Measurements from ENCODE around the gene RPS4Y1.

The RPS4Y1 gene

DNA sequence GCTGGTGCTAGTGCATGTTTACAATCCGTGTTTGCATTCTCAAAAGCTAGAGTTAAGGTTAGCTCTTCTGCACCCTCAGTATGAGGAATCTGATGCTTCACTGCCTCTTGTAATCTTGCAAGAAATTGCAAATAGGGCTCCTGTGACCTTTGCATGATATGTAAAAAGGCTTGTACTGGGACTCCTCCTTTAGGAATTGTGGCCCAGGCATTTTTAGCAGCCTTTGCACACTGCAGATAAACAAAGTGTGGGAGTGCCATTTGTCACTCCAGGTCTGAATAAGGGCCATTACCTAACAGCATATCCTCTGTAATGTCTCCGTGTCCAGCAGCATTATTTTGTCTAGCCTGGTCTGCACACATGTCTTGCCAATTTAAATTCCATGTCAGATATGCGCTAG lies 44.5 kb downstream of the RPS4Y1 start:
- no peak overlapping the region for H4K8ac ChIP-seq (ENCODE audit: low read depth, low read length)
- no peaks in the 10 kb centered on the region for H3K79me1 ChIP-seq (ENCODE audit: low read length)
- H4K12ac ChIP-seq (ENCODE audit: low read depth, low read length) = no peak overlapping the region
- H2BK12ac ChIP-seq (ENCODE audit: low read length) = no peak overlapping the region
- no peak overlapping the region for H3K9ac ChIP-seq (ENCODE audit: low read length)
- no peaks in the 10 kb centered on the region for H3K27me3 ChIP-seq (ENCODE audit: insufficient read depth, low read length)
- H3K27ac ChIP-seq (ENCODE audit: low read depth, low read length) = no peak overlapping the region
- no peaks in the 10 kb centered on the region for H3K36me3 ChIP-seq (ENCODE audit: control insufficient read depth in 1 of 2, insufficient read depth in 2 of 2, low read length in 2 of 2)
- no peak overlapping the region for H2AFZ ChIP-seq (ENCODE audit: insufficient read depth, low read length, poor library complexity)
- H3K14ac ChIP-seq (ENCODE audit: low read length) = no peak overlapping the region
- H3K23ac ChIP-seq (ENCODE audit: low read length) = no peak overlapping the region
- no peak overlapping the region for H4K91ac ChIP-seq (ENCODE audit: low read depth, low read length)
- H3K4me2 ChIP-seq (ENCODE audit: low read length) = no peak overlapping the region
- WGBS (ENCODE audit: extremely low coverage, insufficient coverage, insufficient read length) = no CpG with 5 or more reads among the region's 3 CpGs
- DNase-seq = no peak
- no peak overlapping the region for H2BK5ac ChIP-seq (ENCODE audit: low read depth, low read length, poor library complexity)
- H3K18ac ChIP-seq (ENCODE audit: low read length) = no peak overlapping the region
- no peak overlapping the region for H3K4ac ChIP-seq (ENCODE audit: low read depth, low read length)
- H3K4me1 ChIP-seq (ENCODE audit: control insufficient read depth in 1 of 2, insufficient read depth in 2 of 2, low read length in 2 of 2) = peaks cover 0 to 3% of the 10 kb centered on the region in 2 experiments
- no peaks in the 10 kb centered on the region for H3K9me3 ChIP-seq (ENCODE audit: insufficient read depth, low read depth, low read length)
- H2BK120ac ChIP-seq (ENCODE audit: insufficient read depth, low read length, poor library complexity) = no peak overlapping the region
- no peak overlapping the region for H2AK5ac ChIP-seq (ENCODE audit: low read length)
- no peaks in the 10 kb centered on the region for H3K79me2 ChIP-seq (ENCODE audit: control insufficient read depth, insufficient read depth, low read length, poor library complexity)
- no peak overlapping the region for H3K4me3 ChIP-seq (ENCODE audit: low read depth, low read length)

DNA sequence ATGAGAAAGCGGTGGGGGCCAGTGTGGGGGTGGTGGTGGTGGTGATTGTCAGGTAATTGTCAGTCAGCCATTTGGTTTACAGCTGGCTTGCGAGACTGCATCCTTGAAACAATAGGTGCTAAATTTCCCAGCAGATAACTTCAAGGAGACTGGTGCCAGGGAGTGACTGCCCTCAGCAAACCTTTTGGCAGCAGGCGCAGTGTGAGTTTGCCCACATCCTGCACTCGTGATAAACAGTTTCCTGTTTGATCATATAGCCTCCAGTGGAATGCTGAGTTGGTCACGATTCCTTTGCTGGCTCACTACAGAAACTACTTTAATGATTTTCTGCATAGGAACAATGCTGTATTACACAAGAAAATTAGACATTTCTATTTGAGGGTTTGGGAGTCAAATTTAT lies 46.0 kb downstream of the RPS4Y1 start:
- WGBS (ENCODE audit: extremely low coverage, insufficient coverage, insufficient read length) = no CpG with 5 or more reads among the region's 5 CpGs
- Histone ChIP-seq H3K23ac (ENCODE audit: low read length) (no peak overlapping the region), H3K4ac (ENCODE audit: low read depth, low read length) (no peak overlapping the region)

DNA sequence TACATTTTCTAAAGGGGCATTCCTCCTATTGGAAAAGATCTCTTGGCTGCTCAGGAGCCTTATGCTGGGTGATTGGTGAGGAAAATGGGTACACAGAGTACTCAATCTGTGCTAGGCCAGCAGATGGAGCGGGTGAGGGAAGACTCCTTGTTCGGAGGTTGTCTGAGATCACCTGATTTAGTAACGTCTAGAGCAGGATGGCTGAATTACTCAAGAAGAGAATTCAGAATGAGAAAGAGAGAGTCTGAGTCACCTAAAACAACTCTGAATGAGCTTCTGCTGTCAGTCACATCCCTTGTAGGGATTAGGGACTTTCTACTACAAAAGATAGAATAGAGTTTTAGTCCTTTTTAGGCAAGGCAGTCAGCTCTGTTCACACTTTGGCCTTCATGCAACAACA lies 46.6 kb downstream of the RPS4Y1 start:
- Histone ChIP-seq H3K27ac (ENCODE audit: low read depth, low read length) (no peak overlapping the region), H2BK12ac (ENCODE audit: low read length) (no peak overlapping the region), H4K8ac (ENCODE audit: low read depth, low read length) (no peak overlapping the region), H3K27me3 (ENCODE audit: insufficient read depth, low read length) (no peaks in the 10 kb centered on the region), H3K79me2 (ENCODE audit: control insufficient read depth, insufficient read depth, low read length, poor library complexity) (no peaks in the 10 kb centered on the region), H3K9me3 (ENCODE audit: insufficient read depth, low read depth, low read length) (no peaks in the 10 kb centered on the region), H3K18ac (ENCODE audit: low read length) (no peak overlapping the region), H3K4me1 (ENCODE audit: control insufficient read depth in 1 of 2, insufficient read depth in 2 of 2, low read length in 2 of 2) (peaks cover 0 to 3% of the 10 kb centered on the region in 2 experiments), H3K14ac (ENCODE audit: low read length) (no peak overlapping the region), H2AK5ac (ENCODE audit: low read length) (no peak overlapping the region), H3K4ac (ENCODE audit: low read depth, low read length) (no peak overlapping the region), H3K9ac (ENCODE audit: low read length) (no peak overlapping the region), H4K12ac (ENCODE audit: low read depth, low read length) (no peak overlapping the region), H4K91ac (ENCODE audit: low read depth, low read length) (no peak overlapping the region), H2BK120ac (ENCODE audit: insufficient read depth, low read length, poor library complexity) (no peak overlapping the region), H2AFZ (ENCODE audit: insufficient read depth, low read length, poor library complexity) (no peak overlapping the region), H3K36me3 (ENCODE audit: control insufficient read depth in 1 of 2, insufficient read depth in 2 of 2, low read length in 2 of 2) (no peaks in the 10 kb centered on the region), H3K4me2 (ENCODE audit: low read length) (no peak overlapping the region), H3K23ac (ENCODE audit: low read length) (no peak overlapping the region), H3K4me3 (ENCODE audit: low read depth, low read length) (no peak overlapping the region), H3K79me1 (ENCODE audit: low read length) (no peaks in the 10 kb centered on the region), H2BK5ac (ENCODE audit: low read depth, low read length, poor library complexity) (no peak overlapping the region)
- no CpG with 5 or more reads among the region's 3 CpGs for WGBS (ENCODE audit: extremely low coverage, insufficient coverage, insufficient read length)
- DNase-seq = no peak

More for the DNA sequence above, 46.0 kb downstream of the RPS4Y1 start:
- Histone ChIP-seq H3K27ac (ENCODE audit: low read depth, low read length) (no peak overlapping the region), H3K36me3 (ENCODE audit: control insufficient read depth in 1 of 2, insufficient read depth in 2 of 2, low read length in 2 of 2) (no peaks in the 10 kb centered on the region), H4K91ac (ENCODE audit: low read depth, low read length) (no peak overlapping the region), H2BK120ac (ENCODE audit: insufficient read depth, low read length, poor library complexity) (no peak overlapping the region), H3K79me1 (ENCODE audit: low read length) (no peaks in the 10 kb centered on the region), H3K9ac (ENCODE audit: low read length) (no peak overlapping the region), H3K4me3 (ENCODE audit: low read depth, low read length) (no peak overlapping the region), H2AFZ (ENCODE audit: insufficient read depth, low read length, poor library complexity) (no peak overlapping the region), H2BK5ac (ENCODE audit: low read depth, low read length, poor library complexity) (no peak overlapping the region), H4K8ac (ENCODE audit: low read depth, low read length) (no peak overlapping the region), H3K4me1 (ENCODE audit: control insufficient read depth in 1 of 2, insufficient read depth in 2 of 2, low read length in 2 of 2) (peaks cover 0 to 3% of the 10 kb centered on the region in 2 experiments), H3K9me3 (ENCODE audit: insufficient read depth, low read depth, low read length) (no peaks in the 10 kb centered on the region), H3K79me2 (ENCODE audit: control insufficient read depth, insufficient read depth, low read length, poor library complexity) (no peaks in the 10 kb centered on the region), H2AK5ac (ENCODE audit: low read length) (no peak overlapping the region), H3K4me2 (ENCODE audit: low read length) (no peak overlapping the region), H3K18ac (ENCODE audit: low read length) (no peak overlapping the region), H2BK12ac (ENCODE audit: low read length) (no peak overlapping the region), H4K12ac (ENCODE audit: low read depth, low read length) (no peak overlapping the region), H3K14ac (ENCODE audit: low read length) (no peak overlapping the region), H3K27me3 (ENCODE audit: insufficient read depth, low read length) (no peaks in the 10 kb centered on the region)
- no peak for DNase-seq

DNA sequence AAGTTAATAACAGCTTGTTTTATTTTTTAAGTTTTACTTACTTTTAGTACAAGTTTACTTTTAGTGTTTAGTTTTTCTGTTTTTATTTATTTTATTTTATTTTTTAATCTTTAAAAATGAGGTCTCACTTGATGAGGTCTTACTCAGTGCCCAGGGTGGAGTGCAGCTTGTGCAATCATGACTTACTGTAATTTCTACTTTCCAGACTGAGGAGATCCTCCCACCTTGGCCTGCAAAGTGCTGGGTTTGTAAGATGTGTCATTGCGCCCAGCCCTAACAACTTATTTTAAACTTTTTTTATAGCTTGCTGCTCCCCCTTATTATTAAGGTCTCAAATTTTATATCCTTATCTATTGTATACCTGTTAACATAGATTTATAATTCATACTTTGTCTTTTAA lies 52.1 kb downstream of the RPS4Y1 start:
- H3K4me2 ChIP-seq (ENCODE audit: low read length) = no peak overlapping the region
- no peak overlapping the region for H3K9ac ChIP-seq (ENCODE audit: low read length)
- H3K14ac ChIP-seq (ENCODE audit: low read length) = no peak overlapping the region
- H3K4ac ChIP-seq (ENCODE audit: low read depth, low read length) = no peak overlapping the region
- no peak overlapping the region for H2AK5ac ChIP-seq (ENCODE audit: low read length)
- H2BK12ac ChIP-seq (ENCODE audit: low read length) = no peak overlapping the region
- no peaks in the 10 kb centered on the region for H3K79me1 ChIP-seq (ENCODE audit: low read length)
- no peaks in the 10 kb centered on the region for H3K4me1 ChIP-seq (ENCODE audit: control insufficient read depth in 1 of 2, insufficient read depth in 2 of 2, low read length in 2 of 2)
- no CpG with 5 or more reads among the region's 1 CpG for WGBS (ENCODE audit: extremely low coverage, insufficient coverage, insufficient read length)
- H3K79me2 ChIP-seq (ENCODE audit: control insufficient read depth, insufficient read depth, low read length, poor library complexity) = no peaks in the 10 kb centered on the region
- H2BK120ac ChIP-seq (ENCODE audit: insufficient read depth, low read length, poor library complexity) = no peak overlapping the region
- no peak overlapping the region for H4K91ac ChIP-seq (ENCODE audit: low read depth, low read length)
- no peak overlapping the region for H3K27ac ChIP-seq (ENCODE audit: low read depth, low read length)
- H3K9me3 ChIP-seq (ENCODE audit: insufficient read depth, low read depth, low read length) = no peaks in the 10 kb centered on the region
- H3K23ac ChIP-seq (ENCODE audit: low read length) = no peak overlapping the region
- H3K4me3 ChIP-seq (ENCODE audit: low read depth, low read length) = no peak overlapping the region
- no peak overlapping the region for H2AFZ ChIP-seq (ENCODE audit: insufficient read depth, low read length, poor library complexity)
- no peak overlapping the region for H4K12ac ChIP-seq (ENCODE audit: low read depth, low read length)
- H4K8ac ChIP-seq (ENCODE audit: low read depth, low read length) = no peak overlapping the region
- H3K27me3 ChIP-seq (ENCODE audit: insufficient read depth, low read length) = no peaks in the 10 kb centered on the region
- H3K18ac ChIP-seq (ENCODE audit: low read length) = no peak overlapping the region
- DNase-seq = no peak
- H3K36me3 ChIP-seq (ENCODE audit: control insufficient read depth in 1 of 2, insufficient read depth in 2 of 2, low read length in 2 of 2) = no peaks in the 10 kb centered on the region
- no peak overlapping the region for H2BK5ac ChIP-seq (ENCODE audit: low read depth, low read length, poor library complexity)

Measured in trophoblast cell (in vitro differentiated cells and primary cell).